Natural killer cell (primary cell): Measurements from ENCODE around the gene ACP7. TPM values are rescaled to one million over a fixed set of nuclear protein-coding genes. Genes with fewer than 3 reads are reported as not detected.

ENCODE experiments used
- ATAC-seq, 3 donors: fragments of 150-1000 bp in 2 of 3; fragments of 200-7000 bp in 1 of 3; cut with Tn5 transposase; 1 replicate in 1 of 3; 2 replicates in 2 of 3; pipeline ENCODE4 v1.10.0; 2021; ENCODE audit warnings: mild to moderate bottlenecking in 2 of 3, moderate library complexity in 2 of 3
- DNase-seq, 2 donors: peaks; one replicate each; pipeline versions ENCODE4 v3.0.0 to v3.0.0-alpha.2; 2013 to 2021; ENCODE audit warnings: mixed read lengths in 1 of 2
- H3K27ac ChIP-seq: one replicate; pipeline ENCODE4 v1.5.1; 2013; ENCODE audit warnings: mild to moderate bottlenecking, low read length
- H3K27me3 ChIP-seq: one replicate; pipeline ENCODE4 v1.6.1; 2013; ENCODE audit warnings: low read length; ENCODE audit not compliant: control insufficient read depth, insufficient read depth
- H3K36me3 ChIP-seq: one replicate; pipeline ENCODE4 v1.6.1; 2013; ENCODE audit warnings: low read length; ENCODE audit not compliant: control insufficient read depth, insufficient read depth
- H3K4me1 ChIP-seq: one replicate; pipeline ENCODE4 v1.6.1; 2013; ENCODE audit warnings: low read length; ENCODE audit not compliant: control insufficient read depth, insufficient read depth
- H3K4me3 ChIP-seq: one replicate; pipeline ENCODE4 v1.5.1; 2013; ENCODE audit warnings: low read length
- H3K9me3 ChIP-seq: one replicate; pipeline ENCODE4 v1.6.1; 2013; ENCODE audit warnings: low read length; ENCODE audit not compliant: control insufficient read depth, insufficient read depth
- H3K27ac Mint-ChIP-seq, 2 donors: one replicate each; pipeline ENCODE4 v1.8.0; 2022; ENCODE audit warnings: mild to moderate bottlenecking in 2 of 2, mixed read lengths in 2 of 2, moderate library complexity in 1 of 2
- H3K27me3 Mint-ChIP-seq, 2 donors: one replicate each; pipeline ENCODE4 v1.8.0; 2022; ENCODE audit warnings: low read depth in 2 of 2, mixed read lengths in 2 of 2
- H3K36me3 Mint-ChIP-seq: one replicate; pipeline ENCODE4 v1.8.0; 2022; ENCODE audit warnings: mixed read lengths
- H3K4me1 Mint-ChIP-seq, 2 donors: one replicate each; pipeline ENCODE4 v1.8.0; 2022; ENCODE audit warnings: mixed read lengths in 2 of 2
- H3K4me3 Mint-ChIP-seq: one replicate; pipeline ENCODE4 v1.8.0; 2022; ENCODE audit warnings: mild to moderate bottlenecking, moderate library complexity, mixed read lengths
- H3K9me3 Mint-ChIP-seq, 2 donors: one replicate each; pipeline ENCODE4 v1.8.0; 2022; ENCODE audit warnings: mixed read lengths in 2 of 2
- WGBS: methylation state at CpG from one replicate; pipeline ENCODE4 v1.1.7; 2013; ENCODE audit warnings: missing lambda C conversion rate; ENCODE audit not compliant: insufficient coverage; 5-methylcytosine and 5-hydroxymethylcytosine counted together
- intact Hi-C: fragments of 100-400 bp; cut with micrococcal nuclease; formaldehyde crosslinking; loops from one replicate; pipeline ENCODE4 v1.14.2; 2022
- total RNA-seq, 4 donors: library from RNA; stranded (reverse); fragments of 120-200 nt in 1 of 4; gene quantifications; one replicate each; pipeline versions ENCODE4 v1.2.3 to v1.2.4, GENCODE V29; 2013 to 2022
- TF ChIP-seq, protein P1 (sequence below): fragments of 200-600 bp; IDR thresholded peaks from one replicate; pipeline ENCODE4 v1.8.0; 2022; ENCODE audit warnings: antibody characterized with exemption

The ACP7 gene
- total RNA-seq, 3 donors from 2014 or later (not counting 1 experiment from before 2014, with no cell fraction given): not detected

DNA sequence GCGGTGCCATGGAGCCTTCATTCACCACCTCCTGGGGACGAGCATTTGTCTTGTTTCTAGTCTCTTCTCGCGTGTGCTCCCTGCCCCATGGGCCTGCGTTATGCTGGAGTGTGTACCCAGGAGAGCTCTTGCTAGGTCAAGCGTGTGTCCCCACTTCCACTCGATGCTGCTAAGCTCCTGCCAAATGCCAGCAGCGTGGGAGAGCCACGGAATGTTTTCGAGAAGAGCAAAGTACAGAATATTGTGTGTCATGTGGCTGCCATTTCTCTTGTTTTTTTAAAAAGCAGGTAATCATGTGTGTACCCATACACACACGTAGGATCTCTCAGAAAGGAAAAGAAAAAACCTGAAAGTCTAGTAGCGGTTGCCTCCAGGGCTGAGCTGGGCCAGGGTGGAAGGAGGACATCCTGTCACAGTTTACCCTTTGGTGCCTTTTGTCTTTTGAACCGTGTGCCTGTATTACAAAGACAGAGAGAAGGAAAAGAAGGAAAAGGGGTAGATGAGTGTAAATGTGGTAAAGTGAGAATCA, 70.0 kb downstream of the ACP7 start:
- H3K27ac ChIP-seq: no peak overlapping the region

DNA sequence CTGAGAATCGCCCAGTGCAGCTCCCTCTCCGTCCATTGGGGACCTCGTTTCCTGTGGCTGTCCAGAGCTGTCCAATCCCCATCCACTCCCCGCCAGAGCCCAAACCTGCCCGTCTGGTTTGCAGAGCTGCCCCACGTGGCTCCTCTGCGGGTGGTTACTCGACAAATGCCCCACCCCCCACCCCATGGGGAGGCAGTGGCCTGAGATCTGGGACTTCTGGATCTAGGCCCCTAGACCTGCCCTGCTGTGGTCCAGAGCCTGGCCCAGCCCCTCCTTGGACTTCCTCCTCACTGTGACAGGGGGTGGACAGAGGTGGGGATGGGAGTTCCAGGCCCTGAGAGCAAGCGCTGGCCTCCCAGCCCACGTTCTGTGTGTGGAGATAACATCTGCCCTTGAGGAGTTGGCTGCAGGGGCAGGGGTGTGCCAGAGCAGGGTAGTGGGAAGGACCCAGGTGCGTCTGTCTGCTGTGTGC, 70.5 kb downstream of the ACP7 start:
- intact Hi-C loops: no loop called here
- Histone ChIP-seq H3K4me1 (peaks cover 35% of the 10 kb centered on the region), H3K36me3 (no peaks in the 10 kb centered on the region), H3K27me3 (no peaks in the 10 kb centered on the region), H3K9me3 (no peaks in the 10 kb centered on the region), H3K27ac (no peak overlapping the region), H3K4me3 (no peak overlapping the region)
- 70% methylated on average over 11 of the region's 11 CpGs for WGBS
- DNase-seq: no peak
- peaks cover 36 to 62% of the 10 kb centered on the region in 2 donors for H3K4me1 Mint-ChIP-seq
- ATAC-seq: no peak
- no peaks in the 10 kb centered on the region for H3K9me3 Mint-ChIP-seq
- TF ChIP-seq, protein P1, sequence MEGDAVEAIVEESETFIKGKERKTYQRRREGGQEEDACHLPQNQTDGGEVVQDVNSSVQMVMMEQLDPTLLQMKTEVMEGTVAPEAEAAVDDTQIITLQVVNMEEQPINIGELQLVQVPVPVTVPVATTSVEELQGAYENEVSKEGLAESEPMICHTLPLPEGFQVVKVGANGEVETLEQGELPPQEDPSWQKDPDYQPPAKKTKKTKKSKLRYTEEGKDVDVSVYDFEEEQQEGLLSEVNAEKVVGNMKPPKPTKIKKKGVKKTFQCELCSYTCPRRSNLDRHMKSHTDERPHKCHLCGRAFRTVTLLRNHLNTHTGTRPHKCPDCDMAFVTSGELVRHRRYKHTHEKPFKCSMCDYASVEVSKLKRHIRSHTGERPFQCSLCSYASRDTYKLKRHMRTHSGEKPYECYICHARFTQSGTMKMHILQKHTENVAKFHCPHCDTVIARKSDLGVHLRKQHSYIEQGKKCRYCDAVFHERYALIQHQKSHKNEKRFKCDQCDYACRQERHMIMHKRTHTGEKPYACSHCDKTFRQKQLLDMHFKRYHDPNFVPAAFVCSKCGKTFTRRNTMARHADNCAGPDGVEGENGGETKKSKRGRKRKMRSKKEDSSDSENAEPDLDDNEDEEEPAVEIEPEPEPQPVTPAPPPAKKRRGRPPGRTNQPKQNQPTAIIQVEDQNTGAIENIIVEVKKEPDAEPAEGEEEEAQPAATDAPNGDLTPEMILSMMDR: no peak
- no peak overlapping the region for H3K4me3 Mint-ChIP-seq
- no peaks in the 10 kb centered on the region for H3K27me3 Mint-ChIP-seq
- H3K36me3 Mint-ChIP-seq: no peaks in the 10 kb centered on the region
- H3K27ac Mint-ChIP-seq: no peak overlapping the region

More for the DNA sequence above, 70.0 kb downstream of the ACP7 start:
- TF ChIP-seq, protein P1: no peak
- 91% methylated on average over 13 of the region's 13 CpGs for WGBS
- H3K4me3 Mint-ChIP-seq: no peak overlapping the region
- H3K4me1 ChIP-seq: peaks cover 35% of the 10 kb centered on the region
- no peaks in the 10 kb centered on the region for H3K9me3 ChIP-seq
- no peak overlapping the region for H3K4me3 ChIP-seq
- H3K27me3 ChIP-seq: no peaks in the 10 kb centered on the region
- peaks cover 38 to 59% of the 10 kb centered on the region in 2 donors for H3K4me1 Mint-ChIP-seq
- no peak overlapping the region for H3K27ac Mint-ChIP-seq
- intact Hi-C loops: no loop called here
- ATAC-seq (no peak), DNase-seq (no peak)
- no peaks in the 10 kb centered on the region for H3K27me3 Mint-ChIP-seq
- H3K36me3 ChIP-seq: no peaks in the 10 kb centered on the region
- no peaks in the 10 kb centered on the region for H3K36me3 Mint-ChIP-seq
- H3K9me3 Mint-ChIP-seq: no peaks in the 10 kb centered on the region

DNA sequence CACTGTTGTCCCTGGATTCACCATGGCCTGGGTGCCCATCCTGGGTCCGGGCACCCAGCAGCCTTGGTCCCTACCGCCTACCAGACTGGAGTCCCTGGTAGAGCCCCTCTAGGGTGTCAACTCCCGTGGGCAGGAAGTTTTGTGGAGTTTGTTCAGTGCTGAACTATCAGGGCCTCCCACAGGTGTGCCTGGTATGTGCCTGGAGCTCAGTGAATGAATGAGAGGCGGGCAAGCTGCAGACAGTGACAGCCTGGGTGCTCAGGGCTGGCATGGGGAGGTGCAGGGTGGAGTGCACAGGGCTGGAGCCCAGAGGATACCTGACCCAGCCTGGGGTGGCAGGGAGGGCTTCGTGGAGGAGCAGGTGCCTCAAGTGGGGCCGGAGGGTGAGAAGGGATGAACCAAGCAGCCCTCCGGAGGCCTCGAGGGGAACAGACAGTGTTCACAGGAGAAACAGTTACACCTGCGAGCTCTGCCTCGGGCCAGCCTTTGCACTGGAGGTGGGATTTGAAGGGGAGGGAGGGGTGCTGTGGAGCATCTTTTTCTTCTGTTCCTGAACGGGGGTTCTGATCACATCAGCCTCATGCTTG, 71.0 kb downstream of the ACP7 start:
- H3K4me1 ChIP-seq: peaks cover 33% of the 10 kb centered on the region
- H3K4me3 ChIP-seq: no peak overlapping the region
- TF ChIP-seq, protein P1: no peak
- no peaks in the 10 kb centered on the region for H3K9me3 ChIP-seq
- 91% methylated on average over 11 of the region's 11 CpGs for WGBS
- Mint-ChIP-seq H3K4me1 (peaks cover 37 to 62% of the 10 kb centered on the region in 2 donors), H3K27me3 (no peaks in the 10 kb centered on the region), H3K36me3 (no peaks in the 10 kb centered on the region), H3K9me3 (no peaks in the 10 kb centered on the region), H3K27ac (no peak overlapping the region), H3K4me3 (no peak overlapping the region)
- H3K27me3 ChIP-seq: no peaks in the 10 kb centered on the region
- H3K36me3 ChIP-seq: no peaks in the 10 kb centered on the region
- DNase-seq (no peak), ATAC-seq (no peak)
- intact Hi-C loops: no loop called here
- no peak overlapping the region for H3K27ac ChIP-seq
